ENCODE data around the gene DENND4A. TPM values are rescaled to one million over a fixed set of nuclear protein-coding genes. Genes with fewer than 3 reads are reported as not detected.
A peak's percentile ranks its signal among the peaks of the same experiment; 100 is the strongest.

DENND4A gene
- total RNA-seq, 1 donor from 2014 or later = 8.5 TPM

- Histone ChIP-seq H3K36me3 (ENCODE audit: control insufficient read depth, insufficient read depth, low read length) (no peaks in the 10 kb centered on the region), H3K27me3 (ENCODE audit: control insufficient read depth, insufficient read depth, low read length) (no peaks in the 10 kb centered on the region), H3K4me3 (ENCODE audit: low read depth, low read length) (no peak overlapping the region)
- no peak for TF ChIP-seq CTCF (IDR thresholded peaks at IDR 0.05; ENCODE audit: insufficient read depth, low read length, poor library complexity, severe bottlenecking)
- no peak for DNase-seq (ENCODE audit: low read depth)
Observed at GRCh38 chr15:65682404-65682911, 109.6 kb downstream of the DENND4A start.

GRCh38 chr15:65680544-65680943 lies 111.5 kb downstream of the DENND4A start:
- Histone ChIP-seq H3K27me3 (ENCODE audit: control insufficient read depth, insufficient read depth, low read length) (no peaks in the 10 kb centered on the region), H3K36me3 (ENCODE audit: control insufficient read depth, insufficient read depth, low read length) (no peaks in the 10 kb centered on the region), H3K4me3 (ENCODE audit: low read depth, low read length) (no peak overlapping the region)
- DNase-seq (ENCODE audit: low read depth) = no peak
- no peak for TF ChIP-seq CTCF (IDR thresholded peaks at IDR 0.05; ENCODE audit: insufficient read depth, low read length, poor library complexity, severe bottlenecking)

DNA sequence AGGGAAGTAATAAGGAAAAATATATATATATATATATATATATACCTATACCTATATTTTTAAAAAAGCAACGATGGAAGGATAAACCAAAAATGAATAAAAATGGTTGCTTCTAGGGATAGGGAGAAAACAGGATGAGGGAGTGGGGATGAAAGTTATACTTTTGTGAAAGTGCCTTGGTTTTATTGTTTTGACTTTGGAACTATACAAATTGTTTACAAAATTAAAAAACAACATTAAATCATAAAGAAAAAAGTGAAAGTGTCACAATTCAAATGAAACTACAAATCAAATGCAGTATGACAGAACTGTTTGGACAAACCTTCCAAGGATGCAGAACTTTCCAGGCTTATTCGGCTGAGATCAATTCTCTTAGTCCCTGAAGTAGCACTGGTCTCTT lies 116.0 kb downstream of the DENND4A start:
- no peaks in the 10 kb centered on the region for H3K27me3 ChIP-seq (ENCODE audit: control insufficient read depth, insufficient read depth, low read length)
- H3K4me3 ChIP-seq (ENCODE audit: low read depth, low read length) = no peak overlapping the region
- no peaks in the 10 kb centered on the region for H3K36me3 ChIP-seq (ENCODE audit: control insufficient read depth, insufficient read depth, low read length)
- DNase-seq (ENCODE audit: low read depth) = no peak
- no peak for TF ChIP-seq CTCF (IDR thresholded peaks at IDR 0.05; ENCODE audit: insufficient read depth, low read length, poor library complexity, severe bottlenecking)

DNA sequence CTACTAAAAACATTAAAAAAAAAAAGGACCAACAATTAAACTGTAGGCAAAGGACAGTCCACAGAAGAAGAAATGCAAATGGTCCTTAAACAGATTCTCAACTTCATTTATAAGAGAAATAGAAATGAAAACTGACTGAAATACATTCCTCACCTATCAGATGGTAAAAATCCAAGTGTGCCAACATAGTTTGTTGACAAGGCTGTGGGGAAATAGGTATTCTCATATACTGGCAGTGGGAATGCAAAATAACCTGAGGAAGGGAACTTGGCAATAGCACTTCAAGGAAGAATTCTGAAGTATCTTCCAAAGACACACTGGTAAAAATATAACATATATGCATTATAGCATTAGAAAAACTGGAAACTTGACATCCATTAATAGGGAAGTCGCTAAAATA lies 116.5 kb downstream of the DENND4A start:
- no peaks in the 10 kb centered on the region for H3K27me3 ChIP-seq (ENCODE audit: control insufficient read depth, insufficient read depth, low read length)
- H3K36me3 ChIP-seq (ENCODE audit: control insufficient read depth, insufficient read depth, low read length) = no peaks in the 10 kb centered on the region
- no peak for TF ChIP-seq CTCF (IDR thresholded peaks at IDR 0.05; ENCODE audit: insufficient read depth, low read length, poor library complexity, severe bottlenecking)
- DNase-seq (ENCODE audit: low read depth) = no peak
- H3K4me3 ChIP-seq (ENCODE audit: low read depth, low read length) = no peak overlapping the region

GRCh38 chr15:65666257-65666656 lies 125.8 kb downstream of the DENND4A start:
- no peaks in the 10 kb centered on the region for H3K27me3 ChIP-seq (ENCODE audit: control insufficient read depth, insufficient read depth, low read length)
- no peak overlapping the region for H3K4me3 ChIP-seq (ENCODE audit: low read depth, low read length)
- DNase-seq (ENCODE audit: low read depth) = peak; percentile 81
- H3K36me3 ChIP-seq (ENCODE audit: control insufficient read depth, insufficient read depth, low read length) = no peaks in the 10 kb centered on the region
- TF ChIP-seq CTCF (IDR thresholded peaks at IDR 0.05; ENCODE audit: insufficient read depth, low read length, poor library complexity, severe bottlenecking) = no peak

GRCh38 chr15:65663521-65663920 lies 128.6 kb downstream of the DENND4A start:
- Histone ChIP-seq H3K27me3 (ENCODE audit: control insufficient read depth, insufficient read depth, low read length) (no peaks in the 10 kb centered on the region), H3K4me3 (ENCODE audit: low read depth, low read length) (no peak overlapping the region), H3K36me3 (ENCODE audit: control insufficient read depth, insufficient read depth, low read length) (no peaks in the 10 kb centered on the region)
- no peak for DNase-seq (ENCODE audit: low read depth)
- TF ChIP-seq CTCF (IDR thresholded peaks at IDR 0.05; ENCODE audit: insufficient read depth, low read length, poor library complexity, severe bottlenecking) = no peak
